Upper lobe of left lung (tissue), 6 donors: Measurements from ENCODE around the gene FOXP4. TPM values are rescaled to one million over a fixed set of nuclear protein-coding genes. Genes with fewer than 3 reads are reported as not detected.

Experiments used
- ATAC-seq, 2 donors: fragments of 200-7000 bp; cut with Tn5 transposase; one replicate each; pipeline ENCODE4 v1.9.1; 2022; ENCODE audit warnings: mild to moderate bottlenecking in 2 of 2, moderate library complexity in 2 of 2; ENCODE audit not compliant: low FRiP score in 2 of 2
- DNase-seq, 2 donors: peaks; one replicate each; pipeline ENCODE4 v3.0.0-alpha.2; 2019 to 2020
- H3K27ac ChIP-seq, 4 donors: fragments of 200-600 bp; sonication (generic); one replicate each; pipeline ENCODE4 v1.5.1; 2016 to 2019
- H3K27me3 ChIP-seq, 4 donors: fragments of 200-600 bp; sonication (generic); one replicate each; pipeline ENCODE4 v1.5.1; 2017 to 2019
- H3K36me3 ChIP-seq, 4 donors: fragments of 200-600 bp; sonication (generic); one replicate each; pipeline ENCODE4 v1.5.1; 2016 to 2019
- H3K4me1 ChIP-seq, 4 donors: fragments of 200-600 bp; sonication (generic); one replicate each; pipeline ENCODE4 v1.5.1; 2018 to 2019
- H3K4me3 ChIP-seq, 4 donors: fragments of 200-600 bp; sonication (generic); one replicate each; pipeline ENCODE4 v1.5.1; 2017 to 2019; ENCODE audit warnings: mild to moderate bottlenecking in 2 of 4, moderate library complexity in 1 of 4
- H3K9me3 ChIP-seq, 4 donors: fragments of 200-600 bp; sonication (generic); one replicate each; pipeline ENCODE4 v1.5.1; 2018 to 2019
- CTCF ChIP-seq, 6 experiments: fragments of 450-650 bp in 4 of 6; fragments of 200-600 bp in 2 of 6; sonication (generic) in 2 of 6; IDR thresholded peaks; one replicate each; pipeline ENCODE4 v1.5.1; 2016 to 2019; ENCODE audit warnings: antibody characterized with exemption in 6 of 6
- EP300 ChIP-seq, 4 donors: sonication (generic); formaldehyde crosslinking; IDR thresholded peaks; one replicate each; pipeline ENCODE4 v1.5.1; 2017; ENCODE audit warnings: antibody characterized with exemption in 4 of 4, control low read depth in 2 of 4
- POLR2A ChIP-seq, 4 donors: fragments of 450-650 bp; IDR thresholded peaks; one replicate each; pipeline ENCODE4 v1.5.1; 2016 to 2017; ENCODE audit warnings: antibody characterized with exemption in 4 of 4, mild to moderate bottlenecking in 2 of 4
- POLR2AphosphoS5 ChIP-seq, 2 donors: sonication (generic); formaldehyde crosslinking; IDR thresholded peaks; one replicate each; pipeline ENCODE4 v1.5.1; 2017; ENCODE audit warnings: antibody characterized with exemption in 2 of 2
- WGBS, 2 donors: methylation state at CpG; one replicate each; pipeline ENCODE4 v1.1.5; 2017 to 2018; 5-methylcytosine and 5-hydroxymethylcytosine counted together
- total RNA-seq, 6 donors: library from RNA; depleted of rRNA in 4 of 6; stranded (reverse); fragments of >200 nt in 4 of 6; gene quantifications; one replicate each; pipeline versions ENCODE4 v1.1.0 to v1.2.1, GENCODE V29; 2016 to 2021
- donor health status: DM: no; HTN: no; CAD: no; lungs with moderate emphysema.
- donor health status: DM: no; HTN: yes; CAD: no; lungs with severe emphysema.

The FOXP4 gene
- total RNA-seq, 6 donors from 2014 or later, result 21.0 to 52.2 (median 27.7) TPM

GRCh38 chr6:41643899-41644269, 97.7 kb downstream of the FOXP4 start:
- H3K27me3 ChIP-seq, result peaks cover 0 to 3% (median 0%) of the 10 kb centered on the region in 4 donors
- H3K4me3 ChIP-seq, result no peak overlapping the region
- H3K4me1 ChIP-seq, result peaks cover 4 to 19% (median 13%) of the 10 kb centered on the region in 4 donors
- H3K9me3 ChIP-seq, result no peaks in the 10 kb centered on the region
- no peak for DNase-seq
- H3K27ac ChIP-seq, result peak overlapping the region in 1 of 4 donors; percentile 59
- no peak for ATAC-seq
- 75 to 87% methylated on average over 4 of the region's 4 CpGs for WGBS, 2 donors
- TF ChIP-seq POLR2AphosphoS5 (IDR thresholded peaks at IDR 0.05) (no peak), CTCF (IDR thresholded peaks at IDR 0.05) (no peak), POLR2A (IDR thresholded peaks at IDR 0.05) (no peak), EP300 (IDR thresholded peaks at IDR 0.05) (no peak)
- H3K36me3 ChIP-seq, result no peaks in the 10 kb centered on the region

- no peaks in the 10 kb centered on the region for H3K36me3 ChIP-seq
- DNase-seq, result no peak
- no peak overlapping the region for H3K4me3 ChIP-seq
- WGBS, 2 donors, result 73 to 77% methylated on average over 3 to 4 of the region's 4 CpGs
- peaks cover 3 to 14% (median 11%) of the 10 kb centered on the region in 4 donors for H3K4me1 ChIP-seq
- no peak for TF ChIP-seq CTCF (IDR thresholded peaks at IDR 0.05)
- no peak for TF ChIP-seq POLR2A (IDR thresholded peaks at IDR 0.05)
- no peak for TF ChIP-seq EP300 (IDR thresholded peaks at IDR 0.05)
- TF ChIP-seq POLR2AphosphoS5 (IDR thresholded peaks at IDR 0.05), result no peak
- no peak for ATAC-seq
- H3K9me3 ChIP-seq, result no peaks in the 10 kb centered on the region
- no peak overlapping the region for H3K27ac ChIP-seq
- no peaks in the 10 kb centered on the region for H3K27me3 ChIP-seq
These were observed 98.2 kb downstream of the FOXP4 start for GRCh38 chr6:41644297-41644879.

GRCh38 chr6:41645007-41645618, 98.9 kb downstream of the FOXP4 start:
- Histone ChIP-seq H3K4me3 (no peak overlapping the region), H3K27ac (no peak overlapping the region), H3K27me3 (no peaks in the 10 kb centered on the region), H3K36me3 (no peaks in the 10 kb centered on the region), H3K4me1 (peaks cover 3 to 14% (median 11%) of the 10 kb centered on the region in 4 donors), H3K9me3 (no peaks in the 10 kb centered on the region)
- WGBS, 2 donors, result 84 to 95% methylated on average over 12 of the region's 12 CpGs
- no peak for DNase-seq
- no peak for TF ChIP-seq CTCF (IDR thresholded peaks at IDR 0.05)
- TF ChIP-seq EP300 (IDR thresholded peaks at IDR 0.05), result no peak
- no peak for TF ChIP-seq POLR2A (IDR thresholded peaks at IDR 0.05)
- no peak for TF ChIP-seq POLR2AphosphoS5 (IDR thresholded peaks at IDR 0.05)
- no peak for ATAC-seq

GRCh38 chr6:41646026-41646795, 100.0 kb downstream of the FOXP4 start:
- ATAC-seq (no peak), DNase-seq (no peak)
- Histone ChIP-seq H3K36me3 (no peaks in the 10 kb centered on the region), H3K4me1 (peaks cover 0 to 14% (median 11%) of the 10 kb centered on the region in 4 donors), H3K9me3 (no peaks in the 10 kb centered on the region), H3K27me3 (no peaks in the 10 kb centered on the region), H3K27ac (no peak overlapping the region), H3K4me3 (no peak overlapping the region)
- no peak for TF ChIP-seq EP300 (IDR thresholded peaks at IDR 0.05)
- no peak for TF ChIP-seq CTCF (IDR thresholded peaks at IDR 0.05)
- TF ChIP-seq POLR2AphosphoS5 (IDR thresholded peaks at IDR 0.05), result no peak
- TF ChIP-seq POLR2A (IDR thresholded peaks at IDR 0.05), result no peak
- 86 to 89% methylated on average over 10 to 13 of the region's 14 CpGs for WGBS, 2 donors
